Measurements from ENCODE around the gene GTSE1. TPM values are rescaled to one million over a fixed set of nuclear protein-coding genes. Genes with fewer than 3 reads are reported as not detected.

Gene GTSE1
- total and polyA plus RNA-seq, 2 donors (not counting 1 experiment from before 2014, with no cell fraction given): 0.17 to 0.39 TPM

DNA sequence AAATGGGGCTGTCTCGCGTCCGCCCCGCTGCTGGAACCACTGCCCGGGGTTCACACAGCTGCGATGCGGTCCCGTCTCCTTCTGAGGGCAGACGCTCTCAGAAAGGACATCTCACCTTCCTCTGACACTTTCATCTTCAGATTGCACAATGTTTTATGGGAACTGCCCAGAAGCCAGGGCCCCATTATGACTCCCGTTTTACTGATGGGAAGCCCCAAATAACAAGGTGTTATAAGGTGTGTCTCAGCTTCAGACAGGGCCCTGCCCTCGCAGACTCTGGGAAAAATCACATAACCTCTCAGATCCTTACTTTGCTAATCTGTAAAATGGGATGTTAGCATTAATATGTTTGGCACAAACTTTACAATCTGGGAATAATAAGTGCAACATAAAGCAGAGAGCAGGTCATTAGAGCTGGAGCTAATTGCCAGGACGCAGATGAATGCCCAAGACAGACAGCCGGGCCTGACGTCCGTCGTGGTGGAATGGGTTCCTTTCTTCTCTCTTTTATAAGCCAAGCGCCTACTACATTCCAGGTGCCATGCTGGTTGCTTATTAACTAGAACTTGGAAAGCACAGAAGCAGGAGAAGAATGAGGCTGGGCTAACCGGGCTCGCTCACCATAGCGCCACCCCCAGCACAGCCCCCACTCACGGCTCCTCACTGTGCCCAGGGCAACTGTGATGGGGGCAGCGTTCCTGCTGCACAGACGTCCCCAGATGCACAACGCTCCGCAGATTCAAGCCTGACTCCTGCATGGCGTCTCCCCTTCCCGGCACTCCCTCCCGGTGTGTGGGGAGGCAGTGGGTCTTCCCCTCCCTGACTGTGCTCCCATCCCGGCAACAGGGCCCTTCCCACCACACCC lies 82.6 kb downstream of the GTSE1 start:
- no peak overlapping the region for H2AFZ ChIP-seq (ENCODE audit: insufficient read depth, low read depth, low read length, poor library complexity, severe bottlenecking)
- TF ChIP-seq, protein P1, sequence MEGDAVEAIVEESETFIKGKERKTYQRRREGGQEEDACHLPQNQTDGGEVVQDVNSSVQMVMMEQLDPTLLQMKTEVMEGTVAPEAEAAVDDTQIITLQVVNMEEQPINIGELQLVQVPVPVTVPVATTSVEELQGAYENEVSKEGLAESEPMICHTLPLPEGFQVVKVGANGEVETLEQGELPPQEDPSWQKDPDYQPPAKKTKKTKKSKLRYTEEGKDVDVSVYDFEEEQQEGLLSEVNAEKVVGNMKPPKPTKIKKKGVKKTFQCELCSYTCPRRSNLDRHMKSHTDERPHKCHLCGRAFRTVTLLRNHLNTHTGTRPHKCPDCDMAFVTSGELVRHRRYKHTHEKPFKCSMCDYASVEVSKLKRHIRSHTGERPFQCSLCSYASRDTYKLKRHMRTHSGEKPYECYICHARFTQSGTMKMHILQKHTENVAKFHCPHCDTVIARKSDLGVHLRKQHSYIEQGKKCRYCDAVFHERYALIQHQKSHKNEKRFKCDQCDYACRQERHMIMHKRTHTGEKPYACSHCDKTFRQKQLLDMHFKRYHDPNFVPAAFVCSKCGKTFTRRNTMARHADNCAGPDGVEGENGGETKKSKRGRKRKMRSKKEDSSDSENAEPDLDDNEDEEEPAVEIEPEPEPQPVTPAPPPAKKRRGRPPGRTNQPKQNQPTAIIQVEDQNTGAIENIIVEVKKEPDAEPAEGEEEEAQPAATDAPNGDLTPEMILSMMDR (IDR thresholded peaks at IDR 0.05): no peak
- no peak for TF ChIP-seq EZH2 (IDR thresholded peaks at IDR 0.05; ENCODE audit: borderline replicate concordance, insufficient read depth, low read depth, low read length, poor library complexity, severe bottlenecking)
- peaks cover 0 to 37% (median 14%) of the 10 kb centered on the region in 3 donors for H3K9me3 ChIP-seq (ENCODE audit: control extremely low read depth in 1 of 3, control insufficient read depth in 2 of 3, insufficient read depth in 1 of 3, low read length in 2 of 3)
- peaks cover 6 to 81% of the 10 kb centered on the region in 2 experiments for H3K36me3 ChIP-seq (replicated peaks in 1 of 2; ENCODE audit: control extremely low read depth in 1 of 2, control insufficient read depth in 1 of 2, extremely low read depth in 1 of 2, insufficient read depth in 2 of 2, low read length in 1 of 2)
- no peaks in the 10 kb centered on the region for H4K20me1 ChIP-seq (ENCODE audit: control insufficient read depth, insufficient read depth, low read length, poor library complexity, severe bottlenecking)
- DNase-seq (no peak), ATAC-seq (ENCODE audit: low read depth) (no peak)
- Mint-ChIP-seq H3K27me3 (no peaks in the 10 kb centered on the region), H3K9me3 (ENCODE audit: insufficient read depth) (peaks cover 2% of the 10 kb centered on the region), H3K4me1 (peaks cover 2% of the 10 kb centered on the region), H3K4me3 (no peak overlapping the region), H3K27ac (no peak overlapping the region)
- intact Hi-C loops (cut with micrococcal nuclease): no loop called here
- POLR2A ChIA-PET: no interaction called here
- peaks cover 0 to 5% (median 0%) of the 10 kb centered on the region in 4 experiments for H3K27me3 ChIP-seq (replicated peaks in 1 of 4; ENCODE audit: control extremely low read depth in 1 of 4, control insufficient read depth in 3 of 4, insufficient read depth in 4 of 4, low read length in 3 of 4)
- no peak overlapping the region for H3K4me3 ChIP-seq (ENCODE audit: control extremely low read depth in 1 of 5, extremely low read depth in 1 of 5, insufficient read depth in 1 of 5, low read depth in 2 of 5, low read length in 4 of 5)
- no peak overlapping the region for H3K4me2 ChIP-seq (replicated peaks; ENCODE audit: low read depth, low read length, poor library complexity, severe bottlenecking)
- peaks cover 4 to 7% of the 10 kb centered on the region in 2 donors for H3K4me1 ChIP-seq (ENCODE audit: control insufficient read depth in 2 of 2, insufficient read depth in 2 of 2, low read length in 2 of 2)
- H3K27ac ChIP-seq (ENCODE audit: low read length in 2 of 2): no peak overlapping the region
- 95% methylated on average over 23 of the region's 29 CpGs for WGBS (ENCODE audit: insufficient coverage)
- no peaks in the 10 kb centered on the region for H3K79me2 ChIP-seq (ENCODE audit: control insufficient read depth, insufficient read depth, low read length)
- H3K9ac ChIP-seq (ENCODE audit: low read length): no peak overlapping the region
- CTCF ChIA-PET: interaction anchor here (1.1 kb wide), 1 partner anchor 12 kb away, joined by 6 read pairs; no protein-coding TSS in a partner anchor

DNA sequence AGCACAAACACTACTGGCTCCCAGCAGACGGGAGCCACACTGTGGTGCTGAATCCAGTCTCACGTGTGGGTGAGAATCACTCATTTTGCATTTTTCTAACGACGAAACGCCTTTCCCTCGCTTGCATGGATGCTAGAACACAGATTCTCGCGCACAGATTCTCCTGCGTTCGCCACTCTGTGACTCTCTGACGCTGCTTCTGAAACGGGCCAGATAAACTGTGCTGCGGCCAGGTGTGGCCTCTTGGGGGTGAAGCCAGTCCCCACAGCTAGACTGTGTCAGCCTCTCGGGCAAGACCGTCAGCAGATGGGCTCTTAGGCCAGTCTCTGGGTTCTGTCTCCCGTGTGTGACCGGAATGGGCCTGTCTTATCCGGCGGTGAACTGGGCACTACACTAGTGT lies 83.4 kb downstream of the GTSE1 start:
- H3K27me3 ChIP-seq (replicated peaks in 1 of 4; ENCODE audit: control extremely low read depth in 1 of 4, control insufficient read depth in 3 of 4, insufficient read depth in 4 of 4, low read length in 3 of 4): peaks cover 0 to under 1% (median 0%) of the 10 kb centered on the region in 4 experiments
- Mint-ChIP-seq H3K27me3 (no peaks in the 10 kb centered on the region), H3K9me3 (ENCODE audit: insufficient read depth) (peaks cover 2% of the 10 kb centered on the region), H3K27ac (no peak overlapping the region), H3K4me3 (no peak overlapping the region), H3K4me1 (no peaks in the 10 kb centered on the region)
- 91% methylated on average over 19 of the region's 19 CpGs for WGBS (ENCODE audit: insufficient coverage)
- intact Hi-C loops (cut with micrococcal nuclease): no loop called here
- no peaks in the 10 kb centered on the region for H3K79me2 ChIP-seq (ENCODE audit: control insufficient read depth, insufficient read depth, low read length)
- H3K4me1 ChIP-seq (ENCODE audit: control insufficient read depth in 2 of 2, insufficient read depth in 2 of 2, low read length in 2 of 2): no peaks in the 10 kb centered on the region
- TF ChIP-seq, protein P1 (IDR thresholded peaks at IDR 0.05): no peak
- TF ChIP-seq EZH2 (IDR thresholded peaks at IDR 0.05; ENCODE audit: borderline replicate concordance, insufficient read depth, low read depth, low read length, poor library complexity, severe bottlenecking): no peak
- no peak overlapping the region for H2AFZ ChIP-seq (ENCODE audit: insufficient read depth, low read depth, low read length, poor library complexity, severe bottlenecking)
- H3K9me3 ChIP-seq (ENCODE audit: control extremely low read depth in 1 of 3, control insufficient read depth in 2 of 3, insufficient read depth in 1 of 3, low read length in 2 of 3): peaks cover 0 to 30% (median 14%) of the 10 kb centered on the region in 3 donors
- peaks cover 6 to 77% of the 10 kb centered on the region in 2 experiments for H3K36me3 ChIP-seq (replicated peaks in 1 of 2; ENCODE audit: control extremely low read depth in 1 of 2, control insufficient read depth in 1 of 2, extremely low read depth in 1 of 2, insufficient read depth in 2 of 2, low read length in 1 of 2)
- H3K27ac ChIP-seq (ENCODE audit: low read length in 2 of 2): no peak overlapping the region
- H3K9ac ChIP-seq (ENCODE audit: low read length): no peak overlapping the region
- no peak for DNase-seq
- no peaks in the 10 kb centered on the region for H4K20me1 ChIP-seq (ENCODE audit: control insufficient read depth, insufficient read depth, low read length, poor library complexity, severe bottlenecking)
- CTCF ChIA-PET: interaction anchor here (1.2 kb wide), 1 partner anchor 13 kb away, joined by 3 read pairs; no protein-coding TSS in a partner anchor
- no peak overlapping the region for H3K4me3 ChIP-seq (ENCODE audit: control extremely low read depth in 1 of 5, extremely low read depth in 1 of 5, insufficient read depth in 1 of 5, low read depth in 2 of 5, low read length in 4 of 5)
- no peak overlapping the region for H3K4me2 ChIP-seq (replicated peaks; ENCODE audit: low read depth, low read length, poor library complexity, severe bottlenecking)
- POLR2A ChIA-PET: no interaction called here
- no peak for ATAC-seq (ENCODE audit: low read depth)

Data from B cell (primary cell).